Neuronal stem cell (in vitro differentiated cells): ENCODE data around the gene CDC45.
A peak's percentile ranks its signal among the peaks of the same experiment; 100 is the strongest.

ENCODE experiments used
- DNase-seq: peaks from one replicate; pipeline ENCODE4 v3.0.0-alpha.2; 2013; ENCODE audit warnings: low spot score
- H2AFZ ChIP-seq: one replicate; pipeline ENCODE4 v1.6.1; 2013; ENCODE audit warnings: mild to moderate bottlenecking, low read length, inconsistent platforms
- H2AK5ac ChIP-seq: 2 replicates; pipeline ENCODE4 v1.6.1; 2013; ENCODE audit warnings: low read depth, mild to moderate bottlenecking, inconsistent platforms, low read length, moderate library complexity, mixed read lengths
- H2BK120ac ChIP-seq: 2 replicates; pipeline ENCODE4 v1.6.1; 2013; ENCODE audit warnings: low read depth, mild to moderate bottlenecking, inconsistent platforms, low read length, moderate library complexity, mixed read lengths
- H2BK12ac ChIP-seq: one replicate; pipeline ENCODE4 v1.6.1; 2013; ENCODE audit warnings: low read length, inconsistent platforms
- H2BK15ac ChIP-seq: 2 replicates; pipeline ENCODE4 v1.6.1; 2013; ENCODE audit warnings: mild to moderate bottlenecking, low read length, inconsistent platforms, mixed read lengths
- H2BK5ac ChIP-seq: one replicate; pipeline ENCODE4 v1.6.1; 2013; ENCODE audit warnings: inconsistent platforms, mild to moderate bottlenecking, low read length, moderate library complexity
- H3K14ac ChIP-seq: one replicate; pipeline ENCODE4 v1.6.1; 2013; ENCODE audit warnings: low read length, inconsistent platforms
- H3K18ac ChIP-seq: 2 replicates; pipeline ENCODE4 v1.6.1; 2013; ENCODE audit warnings: low read length, inconsistent platforms
- H3K23ac ChIP-seq: 2 replicates; pipeline ENCODE4 v1.6.1; 2013; ENCODE audit warnings: low read depth, mild to moderate bottlenecking, mixed read lengths, low read length, inconsistent platforms; ENCODE audit not compliant: poor library complexity
- H3K27ac ChIP-seq: replicated peaks from 3 replicates; pipeline ENCODE4 v1.5.1; 2013; ENCODE audit warnings: low read length, inconsistent platforms
- H3K27me3 ChIP-seq, 3 experiments: 2 replicates each; pipeline ENCODE4 v1.6.1; 2013; ENCODE audit warnings: low read length in 3 of 3, mild to moderate bottlenecking in 2 of 3, inconsistent platforms in 1 of 3, low read depth in 1 of 3, mixed read lengths in 1 of 3, moderate library complexity in 1 of 3; ENCODE audit not compliant: control insufficient read depth in 3 of 3, insufficient read depth in 3 of 3
- H3K36me3 ChIP-seq, 2 donors: replicated peaks in 1 of 2; 2 replicates each; pipeline ENCODE4 v1.6.1; 2013; ENCODE audit warnings: low read length in 2 of 2; ENCODE audit not compliant: control insufficient read depth in 2 of 2, insufficient read depth in 2 of 2
- H3K4ac ChIP-seq: 2 replicates; pipeline ENCODE4 v1.6.1; 2013; ENCODE audit warnings: inconsistent platforms, mild to moderate bottlenecking, low read length, moderate library complexity
- H3K4me1 ChIP-seq, 2 donors: 1 replicate in 1 of 2; 2 replicates in 1 of 2; pipeline ENCODE4 v1.6.1; 2013; ENCODE audit warnings: low read length in 2 of 2, low read depth in 1 of 2; ENCODE audit not compliant: control insufficient read depth in 2 of 2, insufficient read depth in 1 of 2
- H3K4me2 ChIP-seq: one replicate; pipeline ENCODE4 v1.6.1; 2013; ENCODE audit warnings: mild to moderate bottlenecking, low read length, inconsistent platforms; ENCODE audit not compliant: insufficient read depth, poor library complexity, severe bottlenecking
- H3K4me3 ChIP-seq, 2 donors: 2 replicates each; pipeline ENCODE4 v1.5.1; 2013; ENCODE audit warnings: low read length in 2 of 2, mild to moderate bottlenecking in 2 of 2, inconsistent platforms in 1 of 2, moderate library complexity in 1 of 2
- H3K79me1 ChIP-seq: one replicate; pipeline ENCODE4 v1.6.1; 2013; ENCODE audit warnings: low read depth, mild to moderate bottlenecking, inconsistent platforms, low read length, moderate library complexity
- H3K9ac ChIP-seq: one replicate; pipeline ENCODE4 v1.6.1; 2013; ENCODE audit warnings: mild to moderate bottlenecking, low read depth, low read length, inconsistent platforms; ENCODE audit not compliant: poor library complexity
- H3K9me3 ChIP-seq, 2 donors: replicated peaks in 1 of 2; 2 replicates each; pipeline versions ENCODE3 to v1.6.1; 2013; ENCODE audit warnings: low read length in 2 of 2, mild to moderate bottlenecking in 2 of 2, inconsistent platforms in 1 of 2, low read depth in 1 of 2, mixed read lengths in 1 of 2, moderate library complexity in 1 of 2; ENCODE audit not compliant: control insufficient read depth in 2 of 2, insufficient read depth in 1 of 2
- H4K8ac ChIP-seq: one replicate; pipeline ENCODE4 v1.6.1; 2013; ENCODE audit warnings: low read depth, mild to moderate bottlenecking, inconsistent platforms, low read length, moderate library complexity
- H4K91ac ChIP-seq: one replicate; pipeline ENCODE4 v1.6.1; 2013; ENCODE audit warnings: low read length, low read depth, mild to moderate bottlenecking, inconsistent platforms; ENCODE audit not compliant: poor library complexity
- WGBS, 2 donors: extraction: QIAGEN DNeasy Blood & Tissue Kit; methylation state at CpG; one replicate each; pipeline ENCODE4 v1.1.7; 2013; ENCODE audit warnings: missing lambda C conversion rate in 2 of 2, mixed read lengths in 1 of 2; ENCODE audit not compliant: insufficient read length in 2 of 2, insufficient replicate concordance in 1 of 2; ENCODE audit errors: extremely low coverage in 2 of 2; 5-methylcytosine and 5-hydroxymethylcytosine counted together

CDC45 gene

DNA sequence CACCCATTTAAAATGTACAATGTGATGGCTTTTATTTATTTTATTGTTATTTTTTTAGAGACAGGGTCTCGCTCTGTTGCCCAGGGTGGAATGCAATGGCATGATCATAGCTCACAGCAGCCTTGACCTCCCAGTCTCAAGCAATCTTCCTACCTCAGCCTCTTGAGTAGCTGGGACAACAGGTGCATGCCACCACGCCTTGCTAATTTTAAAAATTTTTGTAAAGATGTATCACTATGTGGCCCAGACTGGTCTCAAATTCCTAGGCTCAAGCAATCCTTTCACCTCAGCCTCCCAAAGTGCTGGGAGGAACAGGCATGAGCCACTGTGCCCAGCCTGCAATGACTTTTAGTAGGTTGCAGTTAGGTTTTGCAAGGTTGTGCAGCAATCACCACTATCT, 30.2 kb downstream of the CDC45 start:
- no peak overlapping the region for H2BK5ac ChIP-seq
- H3K23ac ChIP-seq, result no peak overlapping the region
- no peak overlapping the region for H4K8ac ChIP-seq
- peaks cover 0 to 3% of the 10 kb centered on the region in 2 donors for H3K4me1 ChIP-seq
- H3K18ac ChIP-seq, result no peak overlapping the region
- peaks cover 0 to 9% of the 10 kb centered on the region in 2 donors for H3K9me3 ChIP-seq
- no peak overlapping the region for H3K27ac ChIP-seq
- H3K27me3 ChIP-seq, result no peaks in the 10 kb centered on the region
- H2BK120ac ChIP-seq, result no peak overlapping the region
- peaks cover 5% of the 10 kb centered on the region for H3K79me1 ChIP-seq
- no peak overlapping the region for H4K91ac ChIP-seq
- H2AK5ac ChIP-seq, result no peak overlapping the region
- no peak overlapping the region for H3K4me2 ChIP-seq
- DNase-seq, result no peak
- peaks cover 38 to 98% of the 10 kb centered on the region in 2 donors for H3K36me3 ChIP-seq
- no peak overlapping the region for H2BK15ac ChIP-seq
- H3K14ac ChIP-seq, result no peak overlapping the region
- H2BK12ac ChIP-seq, result no peak overlapping the region
- WGBS, 2 donors, result no CpG with 5 or more reads among the region's 2 CpGs
- H3K4me3 ChIP-seq, result no peak overlapping the region
- no peak overlapping the region for H3K4ac ChIP-seq
- H2AFZ ChIP-seq, result no peak overlapping the region
- H3K9ac ChIP-seq, result no peak overlapping the region

GRCh38 chr22:19510919-19511341, 31.2 kb downstream of the CDC45 start:
- Histone ChIP-seq H3K4me1 (peaks cover 0 to 7% of the 10 kb centered on the region in 2 donors), H3K4me3 (no peak overlapping the region), H2BK120ac (no peak overlapping the region), H2AK5ac (no peak overlapping the region), H3K9ac (no peak overlapping the region), H3K23ac (no peak overlapping the region), H3K4ac (no peak overlapping the region), H3K27me3 (no peaks in the 10 kb centered on the region), H4K8ac (no peak overlapping the region), H2BK15ac (no peak overlapping the region), H4K91ac (no peak overlapping the region), H3K4me2 (no peak overlapping the region), H2AFZ (no peak overlapping the region), H3K14ac (no peak overlapping the region), H3K36me3 (peaks cover 35 to 98% of the 10 kb centered on the region in 2 donors), H2BK12ac (no peak overlapping the region), H3K9me3 (peaks cover 0 to 9% of the 10 kb centered on the region in 2 donors), H2BK5ac (no peak overlapping the region), H3K79me1 (peaks cover 4% of the 10 kb centered on the region), H3K18ac (no peak overlapping the region), H3K27ac (no peak overlapping the region)
- WGBS, 2 donors, result no CpG with 5 or more reads among the region's 2 CpGs
- no peak for DNase-seq

GRCh38 chr22:19513823-19514222, 34.1 kb downstream of the CDC45 start:
- peaks cover 0 to 9% of the 10 kb centered on the region in 2 donors for H3K9me3 ChIP-seq
- H3K4me3 ChIP-seq, result no peak overlapping the region
- H2AK5ac ChIP-seq, result no peak overlapping the region
- peaks cover 22 to 95% of the 10 kb centered on the region in 2 donors for H3K36me3 ChIP-seq
- H3K79me1 ChIP-seq, result no peaks in the 10 kb centered on the region
- no peaks in the 10 kb centered on the region for H3K27me3 ChIP-seq
- H3K18ac ChIP-seq, result no peak overlapping the region
- H3K4ac ChIP-seq, result no peak overlapping the region
- no peak overlapping the region for H2BK5ac ChIP-seq
- no peak overlapping the region for H3K9ac ChIP-seq
- no peak overlapping the region for H3K27ac ChIP-seq
- H4K8ac ChIP-seq, result no peak overlapping the region
- no CpG with 5 or more reads among the region's 2 CpGs for WGBS, 2 donors
- no peak overlapping the region for H2BK12ac ChIP-seq
- no peak overlapping the region for H3K4me2 ChIP-seq
- no peak overlapping the region for H2AFZ ChIP-seq
- H3K14ac ChIP-seq, result no peak overlapping the region
- no peak overlapping the region for H2BK120ac ChIP-seq
- H4K91ac ChIP-seq, result no peak overlapping the region
- H3K23ac ChIP-seq, result no peak overlapping the region
- DNase-seq, result no peak
- H3K4me1 ChIP-seq, result peaks cover 0 to 7% of the 10 kb centered on the region in 2 donors
- no peak overlapping the region for H2BK15ac ChIP-seq

GRCh38 chr22:19514831-19515565, 35.3 kb downstream of the CDC45 start:
- H3K4me2 ChIP-seq, result no peak overlapping the region
- no peak overlapping the region for H4K91ac ChIP-seq
- no peak overlapping the region for H2BK120ac ChIP-seq
- H3K36me3 ChIP-seq, result peaks cover 21 to 91% of the 10 kb centered on the region in 2 donors
- H4K8ac ChIP-seq, result no peak overlapping the region
- no peak overlapping the region for H2AK5ac ChIP-seq
- peak overlapping the region in 1 of 2 donors; percentile 25 for H3K4me3 ChIP-seq
- H3K4me1 ChIP-seq, result peaks cover 0 to 7% of the 10 kb centered on the region in 2 donors
- no peaks in the 10 kb centered on the region for H3K79me1 ChIP-seq
- no peak overlapping the region for H3K23ac ChIP-seq
- H2BK12ac ChIP-seq, result no peak overlapping the region
- no peak overlapping the region for H3K4ac ChIP-seq
- H3K27ac ChIP-seq, result no peak overlapping the region
- H3K9ac ChIP-seq, result no peak overlapping the region
- no CpG with 5 or more reads among the region's 14 CpGs for WGBS, 2 donors
- no peak overlapping the region for H3K18ac ChIP-seq
- no peak overlapping the region for H3K14ac ChIP-seq
- H3K9me3 ChIP-seq, result peaks cover 0 to 9% of the 10 kb centered on the region in 2 donors
- no peak overlapping the region for H2AFZ ChIP-seq
- no peaks in the 10 kb centered on the region for H3K27me3 ChIP-seq
- H2BK5ac ChIP-seq, result no peak overlapping the region
- DNase-seq, result no peak
- no peak overlapping the region for H2BK15ac ChIP-seq
